Measurements from ENCODE around the gene SLC24A4. TPM values are rescaled to one million over a fixed set of nuclear protein-coding genes. Genes with fewer than 3 reads are reported as not detected.

Gene SLC24A4
- total RNA-seq, 1 experiment from 2014 or later, result not detected

DNA sequence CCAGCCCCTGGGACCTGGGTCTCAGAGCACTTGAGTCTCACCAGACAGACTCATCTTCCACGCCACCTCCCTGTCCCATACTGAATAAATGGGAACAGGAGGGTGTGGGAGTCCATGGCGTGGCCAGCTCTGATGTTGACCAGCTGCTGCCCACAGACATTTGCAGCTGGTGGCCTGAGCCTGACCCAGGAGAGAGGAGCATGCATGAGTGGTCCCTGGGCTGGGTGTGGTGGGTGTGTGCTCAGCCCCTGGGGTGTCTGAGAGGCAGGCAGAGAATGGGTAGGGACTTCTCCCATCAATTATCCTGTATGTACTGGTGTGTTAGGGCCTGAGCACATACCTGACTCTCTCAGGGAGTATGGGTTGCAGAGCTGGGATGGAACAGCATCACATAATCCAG is 49.3 kb downstream of the SLC24A4 start:
- DNase-seq (ENCODE audit: low read depth, low spot score) (no peak), ATAC-seq (no peak)
- ChIA-PET RAD21 (ENCODE audit: low non-redundant PET in 1 of 2, low total read pairs in 2 of 2, uncharacterized antibody in 2 of 2, unreplicated experiment in 2 of 2) (no interaction called here), POLR2A (no interaction called here), CTCF (no interaction called here)
- no peak for TF ChIP-seq SP1 (IDR thresholded peaks at IDR 0.05; ENCODE audit: low read depth)
- Histone ChIP-seq H4K20me1 (ENCODE audit: insufficient read depth) (no peaks in the 10 kb centered on the region), H3K9ac (ENCODE audit: low read length) (no peak overlapping the region), H3K4me1 (ENCODE audit: control insufficient read depth in 1 of 2, insufficient read depth in 2 of 2, low read length in 2 of 2) (no peaks in the 10 kb centered on the region), H3K4me3 (replicated peaks in 1 of 2; ENCODE audit: low read depth in 1 of 2, low read length in 2 of 2) (no peak overlapping the region), H2AFZ (ENCODE audit: low read depth, low read length, poor library complexity, severe bottlenecking) (no peak overlapping the region), H3K36me3 (ENCODE audit: control insufficient read depth in 1 of 2, insufficient read depth in 2 of 2, low read length in 2 of 2) (no peaks in the 10 kb centered on the region), H3K27me3 (ENCODE audit: insufficient read depth, low read length) (0 out of 2 replicates have a peak, but pooled peaks cover 4% of the 10 kb centered on the region), H3K27ac (ENCODE audit: low read depth, low read length) (no peak overlapping the region), H3K4me2 (ENCODE audit: low read length) (no peak overlapping the region), H3K9me3 (ENCODE audit: control insufficient read depth in 1 of 2, insufficient read depth in 1 of 2, low read depth in 1 of 2, low read length in 2 of 2) (no peaks in the 10 kb centered on the region), H3K79me2 (ENCODE audit: insufficient read depth, low read length) (no peaks in the 10 kb centered on the region), H3K9me2 (ENCODE audit: insufficient read depth) (no peaks in the 10 kb centered on the region)
- BruUV-seq (replicated peaks), result no TSS peak
- intact Hi-C loops (cut with micrococcal nuclease), result no loop called here

DNA sequence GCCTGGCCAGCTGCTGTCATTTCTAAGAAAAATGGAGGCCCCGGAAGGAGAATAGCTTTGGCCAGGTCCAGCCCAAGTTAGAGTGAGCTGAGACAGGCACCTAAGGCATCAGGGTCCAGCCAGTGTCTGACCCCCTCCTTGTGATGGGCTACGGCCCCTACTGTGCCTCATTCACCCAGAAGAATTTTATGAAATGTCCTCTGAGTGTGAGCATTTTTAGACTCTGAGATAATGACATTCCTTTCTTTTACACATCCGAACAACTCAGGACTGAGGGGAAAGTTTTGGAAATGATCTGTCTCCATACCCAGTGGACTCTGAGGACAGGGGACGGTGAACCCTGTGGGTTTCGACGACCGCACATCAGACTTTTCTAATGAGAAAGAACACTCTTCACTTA is 50.4 kb downstream of the SLC24A4 start:
- TF ChIP-seq SIN3A (IDR thresholded peaks at IDR 0.05; ENCODE audit: low read depth) (no peak), TCF7L2 (IDR thresholded peaks at IDR 0.05; ENCODE audit: borderline replicate concordance, extremely low read depth, insufficient read depth, insufficient read length) (no peak), EZH2phosphoT487 (IDR thresholded peaks at IDR 0.05; ENCODE audit: borderline replicate concordance) (no peak), CBX3 (IDR thresholded peaks at IDR 0.05; ENCODE audit: low read depth) (no peak)
- RAD21 ChIA-PET (ENCODE audit: low non-redundant PET in 1 of 2, low total read pairs in 2 of 2, uncharacterized antibody in 2 of 2, unreplicated experiment in 2 of 2), result interaction anchor here in 1 of 2 experiments (0.6 kb wide), 1 partner anchor 58 kb away, joined by 4 read pairs; no protein-coding TSS in a partner anchor
- DNase-seq (ENCODE audit: low read depth, low spot score) (no peak), ATAC-seq (no peak)
- Histone ChIP-seq H4K20me1 (ENCODE audit: insufficient read depth) (no peaks in the 10 kb centered on the region), H3K27me3 (ENCODE audit: insufficient read depth, low read length) (0 out of 2 replicates have a peak, but pooled peaks cover 4% of the 10 kb centered on the region), H3K4me1 (ENCODE audit: control insufficient read depth in 1 of 2, insufficient read depth in 2 of 2, low read length in 2 of 2) (no peaks in the 10 kb centered on the region), H3K9me3 (ENCODE audit: control insufficient read depth in 1 of 2, insufficient read depth in 1 of 2, low read depth in 1 of 2, low read length in 2 of 2) (no peaks in the 10 kb centered on the region), H3K9me2 (ENCODE audit: insufficient read depth) (no peaks in the 10 kb centered on the region), H3K79me2 (ENCODE audit: insufficient read depth, low read length) (no peaks in the 10 kb centered on the region), H3K36me3 (ENCODE audit: control insufficient read depth in 1 of 2, insufficient read depth in 2 of 2, low read length in 2 of 2) (no peaks in the 10 kb centered on the region), H3K27ac (ENCODE audit: low read depth, low read length) (no peak overlapping the region), H2AFZ (ENCODE audit: low read depth, low read length, poor library complexity, severe bottlenecking) (no peak overlapping the region), H3K4me3 (replicated peaks in 1 of 2; ENCODE audit: low read depth in 1 of 2, low read length in 2 of 2) (no peak overlapping the region), H3K9ac (ENCODE audit: low read length) (no peak overlapping the region), H3K4me2 (ENCODE audit: low read length) (no peak overlapping the region)
- no TSS peak for BruUV-seq (replicated peaks)
- POLR2A ChIA-PET, result no interaction called here
- intact Hi-C loops (cut with micrococcal nuclease), result no loop called here
- CTCF ChIA-PET, result no interaction called here
